ENCODE data around the gene NSL1.
"Not testable (repeated sequence)": the region's sequence is repeated elsewhere in the genome, so short reads cannot be mapped to it uniquely, and the experiment has no call there.

Gene NSL1

DNA sequence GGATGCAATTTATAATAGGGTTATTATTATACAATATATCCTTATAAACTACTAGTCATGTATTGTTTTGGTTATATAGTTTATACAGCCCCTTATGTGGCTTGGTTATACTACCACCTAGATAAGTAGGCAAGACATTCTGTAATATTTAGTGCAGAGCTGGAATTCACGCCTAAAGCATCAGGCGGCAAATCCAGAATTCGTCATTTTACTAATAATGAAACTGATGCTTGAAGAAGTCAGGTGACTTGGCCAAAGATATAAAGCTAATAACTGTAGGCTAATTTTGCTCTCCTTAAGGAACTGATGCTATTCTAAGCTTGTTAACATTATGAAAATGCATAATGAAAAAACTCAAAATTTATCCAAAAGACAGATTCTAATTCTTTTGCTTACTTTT lies 10.8 kb downstream of the NSL1 start:
- H3K36me3 ChIP-seq (ENCODE audit: control insufficient read depth, low read depth, low read length), result peaks cover 41% of the 10 kb centered on the region
- H3K4me3 ChIP-seq (ENCODE audit: low read length), result no peak overlapping the region
- no peak overlapping the region for H3K9ac ChIP-seq (ENCODE audit: low read length)
- H3K27me3 ChIP-seq (ENCODE audit: control insufficient read depth, insufficient read depth, low read length), result no peaks in the 10 kb centered on the region
- H3K27ac ChIP-seq (ENCODE audit: low read length), result no peak overlapping the region
- peaks cover 3% of the 10 kb centered on the region for H3K9me3 ChIP-seq (ENCODE audit: control insufficient read depth, low read depth, low read length)
- no peaks in the 10 kb centered on the region for H3K4me1 ChIP-seq (ENCODE audit: control insufficient read depth, low read depth, low read length)

DNA sequence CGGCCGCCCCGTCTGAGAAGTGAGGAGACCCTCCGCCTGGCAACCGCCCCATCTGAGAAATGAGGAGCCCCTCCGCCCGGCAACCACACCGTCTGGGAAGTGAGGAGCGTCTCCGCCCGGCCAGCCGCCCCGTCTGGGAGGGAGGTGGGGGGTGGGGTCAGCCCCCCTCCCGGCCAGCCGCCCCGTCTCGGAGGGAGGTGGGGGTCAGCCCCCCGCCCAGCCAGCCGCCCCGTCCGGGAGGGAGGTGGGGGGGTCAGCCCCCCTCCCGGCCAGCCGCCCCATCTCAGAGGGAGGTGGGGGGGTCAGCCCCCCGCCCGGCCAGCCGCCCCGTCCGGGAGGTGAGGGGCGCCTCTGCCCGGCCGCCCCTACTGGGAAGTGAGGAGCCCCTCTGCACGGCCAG lies 12.5 kb downstream of the NSL1 start:
- not testable (repeated sequence) for H3K4me3 ChIP-seq (ENCODE audit: low read length); H3K9me3 ChIP-seq (ENCODE audit: control insufficient read depth, low read depth, low read length); H3K27ac ChIP-seq (ENCODE audit: low read length); H3K27me3 ChIP-seq (ENCODE audit: control insufficient read depth, insufficient read depth, low read length); H3K4me1 ChIP-seq (ENCODE audit: control insufficient read depth, low read depth, low read length); H3K9ac ChIP-seq (ENCODE audit: low read length)
- H3K36me3 ChIP-seq (ENCODE audit: control insufficient read depth, low read depth, low read length), result peaks cover 35% of the 10 kb centered on the region

DNA sequence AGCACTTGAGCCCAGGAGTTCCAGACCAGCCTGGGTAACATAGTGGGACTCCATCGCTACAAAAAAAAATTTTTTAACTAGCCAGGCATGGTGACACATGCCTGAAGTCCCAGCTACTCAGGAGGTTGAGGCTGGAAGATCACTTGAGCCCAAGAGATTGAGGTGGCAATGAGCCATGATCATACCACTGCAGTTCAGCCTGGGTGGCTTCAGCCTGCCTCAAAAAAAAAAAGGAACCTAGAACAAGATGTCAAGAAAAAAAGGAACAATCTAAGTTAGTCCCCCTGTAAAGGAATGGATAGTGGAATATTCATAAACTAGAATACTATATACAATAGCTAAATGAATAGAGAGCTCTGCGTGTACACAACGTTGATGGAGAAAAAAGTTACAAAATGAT lies 14.4 kb downstream of the NSL1 start:
- Histone ChIP-seq H3K27ac (ENCODE audit: low read length) (no peak overlapping the region), H3K9me3 (ENCODE audit: control insufficient read depth, low read depth, low read length) (peaks cover 3% of the 10 kb centered on the region), H3K9ac (ENCODE audit: low read length) (no peak overlapping the region), H3K36me3 (ENCODE audit: control insufficient read depth, low read depth, low read length) (peaks cover 24% of the 10 kb centered on the region), H3K4me3 (ENCODE audit: low read length) (no peak overlapping the region), H3K4me1 (ENCODE audit: control insufficient read depth, low read depth, low read length) (no peaks in the 10 kb centered on the region), H3K27me3 (ENCODE audit: control insufficient read depth, insufficient read depth, low read length) (no peaks in the 10 kb centered on the region)

DNA sequence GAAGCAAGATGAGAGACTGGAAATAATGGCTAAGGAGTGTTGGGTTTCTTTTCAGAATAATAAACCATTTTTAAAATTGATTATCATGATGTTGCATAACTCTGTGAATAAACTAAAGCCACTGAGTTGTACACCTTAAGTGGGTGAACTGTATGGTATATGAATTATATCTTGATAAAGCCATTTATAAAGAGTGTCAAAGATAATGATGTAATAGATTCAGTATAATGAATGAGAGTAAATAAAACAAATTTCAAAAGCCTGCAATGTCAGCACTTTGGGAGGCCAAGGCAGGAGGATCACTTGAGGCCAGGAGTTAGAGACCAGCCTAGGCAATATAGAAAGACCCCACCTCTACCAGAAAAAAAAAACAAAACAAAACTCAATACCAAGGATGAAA lies 16.3 kb downstream of the NSL1 start:
- no peaks in the 10 kb centered on the region for H3K4me1 ChIP-seq (ENCODE audit: control insufficient read depth, low read depth, low read length)
- H3K4me3 ChIP-seq (ENCODE audit: low read length), result no peak overlapping the region
- H3K27ac ChIP-seq (ENCODE audit: low read length), result no peak overlapping the region
- no peak overlapping the region for H3K9ac ChIP-seq (ENCODE audit: low read length)
- H3K27me3 ChIP-seq (ENCODE audit: control insufficient read depth, insufficient read depth, low read length), result no peaks in the 10 kb centered on the region
- H3K36me3 ChIP-seq (ENCODE audit: control insufficient read depth, low read depth, low read length), result peaks cover 9% of the 10 kb centered on the region
- H3K9me3 ChIP-seq (ENCODE audit: control insufficient read depth, low read depth, low read length), result no peaks in the 10 kb centered on the region

DNA sequence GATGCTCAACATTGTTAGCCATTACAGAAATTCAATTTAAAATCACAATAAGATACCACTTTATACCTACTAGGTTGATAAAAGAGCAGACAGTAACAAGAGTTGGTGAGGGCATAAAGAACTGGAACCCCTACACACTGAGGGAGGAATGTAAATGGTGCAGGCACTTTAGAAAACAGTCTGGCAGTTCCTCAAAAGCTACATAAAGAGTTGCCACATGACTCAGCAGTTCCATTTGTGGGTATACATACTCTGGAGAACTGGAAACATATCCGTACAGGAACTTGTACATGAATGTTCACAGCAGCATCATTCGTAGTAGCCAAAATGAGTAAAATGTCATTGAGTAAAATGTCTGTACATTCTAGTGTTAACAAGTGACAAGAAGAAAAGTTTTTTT lies 17.0 kb downstream of the NSL1 start:
- no peak overlapping the region for H3K4me3 ChIP-seq (ENCODE audit: low read length)
- H3K9me3 ChIP-seq (ENCODE audit: control insufficient read depth, low read depth, low read length), result no peaks in the 10 kb centered on the region
- no peak overlapping the region for H3K9ac ChIP-seq (ENCODE audit: low read length)
- H3K27ac ChIP-seq (ENCODE audit: low read length), result no peak overlapping the region
- H3K27me3 ChIP-seq (ENCODE audit: control insufficient read depth, insufficient read depth, low read length), result no peaks in the 10 kb centered on the region
- H3K4me1 ChIP-seq (ENCODE audit: control insufficient read depth, low read depth, low read length), result no peaks in the 10 kb centered on the region
- peaks cover 9% of the 10 kb centered on the region for H3K36me3 ChIP-seq (ENCODE audit: control insufficient read depth, low read depth, low read length)

DNA sequence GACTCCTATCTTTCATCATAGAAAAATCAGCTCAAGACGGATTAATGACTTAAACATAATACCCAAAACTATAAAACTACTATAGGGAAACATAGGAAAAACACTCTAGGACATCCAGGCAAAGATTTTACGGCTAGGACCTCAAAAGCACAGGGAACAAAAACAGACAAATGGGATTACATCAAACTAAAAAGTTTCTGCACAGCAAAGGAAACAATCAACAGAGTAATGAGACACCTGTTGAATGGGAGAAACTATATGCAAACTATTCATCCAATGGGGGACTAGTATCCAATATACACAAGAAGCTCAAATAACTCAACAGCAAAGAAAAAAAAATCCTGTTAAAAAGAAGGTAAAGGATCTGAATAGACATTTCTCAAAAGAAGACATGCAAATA lies 18.6 kb downstream of the NSL1 start:
- no peak overlapping the region for H3K27ac ChIP-seq (ENCODE audit: low read length)
- H3K36me3 ChIP-seq (ENCODE audit: control insufficient read depth, low read depth, low read length), result peaks cover 9% of the 10 kb centered on the region
- H3K4me3 ChIP-seq (ENCODE audit: low read length), result no peak overlapping the region
- no peak overlapping the region for H3K9ac ChIP-seq (ENCODE audit: low read length)
- H3K27me3 ChIP-seq (ENCODE audit: control insufficient read depth, insufficient read depth, low read length), result no peaks in the 10 kb centered on the region
- no peaks in the 10 kb centered on the region for H3K9me3 ChIP-seq (ENCODE audit: control insufficient read depth, low read depth, low read length)
- H3K4me1 ChIP-seq (ENCODE audit: control insufficient read depth, low read depth, low read length), result no peaks in the 10 kb centered on the region

DNA sequence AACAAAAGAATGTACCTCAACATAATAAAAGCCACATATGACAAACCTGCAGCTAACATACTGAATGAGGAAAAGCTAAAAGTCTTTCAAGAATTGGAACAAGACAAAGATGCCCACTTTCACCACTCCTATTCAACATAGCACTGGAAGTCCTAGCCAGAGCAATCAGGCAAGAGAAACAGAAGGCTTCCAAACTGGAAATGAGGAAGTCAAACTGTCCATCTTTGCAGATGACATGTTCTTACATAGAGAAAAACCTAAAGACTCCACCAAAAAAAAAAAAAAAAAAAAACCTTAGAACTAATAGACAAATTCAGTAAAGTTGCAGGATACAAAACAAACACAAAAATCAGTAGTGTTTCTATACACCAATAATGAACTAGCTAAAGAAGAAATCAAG lies 20.2 kb downstream of the NSL1 start:
- Histone ChIP-seq H3K9me3 (ENCODE audit: control insufficient read depth, low read depth, low read length) (no peaks in the 10 kb centered on the region), H3K36me3 (ENCODE audit: control insufficient read depth, low read depth, low read length) (peaks cover 9% of the 10 kb centered on the region), H3K27ac (ENCODE audit: low read length) (no peak overlapping the region), H3K27me3 (ENCODE audit: control insufficient read depth, insufficient read depth, low read length) (no peaks in the 10 kb centered on the region), H3K9ac (ENCODE audit: low read length) (no peak overlapping the region), H3K4me3 (ENCODE audit: low read length) (no peak overlapping the region), H3K4me1 (ENCODE audit: control insufficient read depth, low read depth, low read length) (no peaks in the 10 kb centered on the region)

DNA sequence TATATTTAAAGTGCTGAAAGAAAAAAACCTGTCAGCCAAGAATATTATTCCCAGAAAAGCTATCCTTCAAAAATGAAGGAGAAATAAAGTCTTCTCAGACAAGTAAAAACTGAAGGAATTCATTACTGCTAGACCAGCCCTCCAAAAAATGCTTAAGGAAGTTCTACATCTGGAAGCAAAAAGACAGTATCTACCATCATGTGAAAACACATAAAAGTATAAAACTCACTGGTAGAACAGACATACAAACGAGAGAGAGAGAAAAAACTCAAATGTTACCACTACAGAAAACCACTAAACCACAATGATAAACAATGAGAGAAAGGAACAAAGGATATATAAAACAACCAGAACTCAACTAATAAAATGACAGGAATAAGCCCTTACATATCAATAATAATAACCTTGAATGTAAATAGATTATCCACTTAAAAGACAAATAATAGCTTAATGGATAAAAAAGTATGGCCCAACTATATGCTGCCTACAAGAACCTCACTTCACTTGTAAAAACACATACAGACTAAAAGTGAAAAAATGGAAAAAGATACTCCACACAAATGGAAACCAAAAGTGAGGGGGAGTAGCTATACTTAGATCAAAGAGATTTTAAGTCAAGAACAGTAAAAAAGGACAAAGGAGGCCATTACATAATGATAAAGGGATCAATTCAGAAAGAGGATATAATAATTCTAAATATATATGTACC lies 22.0 kb downstream of the NSL1 start:
- H3K9ac ChIP-seq (ENCODE audit: low read length), result no peak overlapping the region
- no peaks in the 10 kb centered on the region for H3K9me3 ChIP-seq (ENCODE audit: control insufficient read depth, low read depth, low read length)
- no peaks in the 10 kb centered on the region for H3K4me1 ChIP-seq (ENCODE audit: control insufficient read depth, low read depth, low read length)
- H3K36me3 ChIP-seq (ENCODE audit: control insufficient read depth, low read depth, low read length), result peaks cover 3% of the 10 kb centered on the region
- H3K27me3 ChIP-seq (ENCODE audit: control insufficient read depth, insufficient read depth, low read length), result no peaks in the 10 kb centered on the region
- no peak overlapping the region for H3K4me3 ChIP-seq (ENCODE audit: low read length)
- no peak overlapping the region for H3K27ac ChIP-seq (ENCODE audit: low read length)

DNA sequence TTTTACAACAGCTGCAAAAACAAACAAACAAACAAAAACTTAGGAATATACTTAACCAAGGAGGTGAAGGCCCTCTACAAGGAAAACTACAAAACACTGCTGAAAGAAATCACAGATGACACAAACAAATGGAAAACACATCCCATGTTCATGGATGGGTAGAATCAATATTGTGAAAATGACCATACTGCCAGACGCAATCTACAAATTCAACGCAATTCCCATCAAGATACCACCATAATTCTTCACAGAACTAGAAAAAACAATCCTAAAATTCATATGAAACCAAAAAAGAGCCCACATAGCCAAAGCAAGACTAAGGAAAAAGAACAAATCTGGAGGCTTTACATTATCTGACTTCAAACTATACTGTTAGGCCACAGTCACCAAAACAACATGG lies 24.8 kb downstream of the NSL1 start:
- H3K4me3 ChIP-seq (ENCODE audit: low read length); H3K36me3 ChIP-seq (ENCODE audit: control insufficient read depth, low read depth, low read length); H3K9ac ChIP-seq (ENCODE audit: low read length); H3K4me1 ChIP-seq (ENCODE audit: control insufficient read depth, low read depth, low read length); H3K27me3 ChIP-seq (ENCODE audit: control insufficient read depth, insufficient read depth, low read length); H3K27ac ChIP-seq (ENCODE audit: low read length); H3K9me3 ChIP-seq (ENCODE audit: control insufficient read depth, low read depth, low read length): not testable (repeated sequence)

DNA sequence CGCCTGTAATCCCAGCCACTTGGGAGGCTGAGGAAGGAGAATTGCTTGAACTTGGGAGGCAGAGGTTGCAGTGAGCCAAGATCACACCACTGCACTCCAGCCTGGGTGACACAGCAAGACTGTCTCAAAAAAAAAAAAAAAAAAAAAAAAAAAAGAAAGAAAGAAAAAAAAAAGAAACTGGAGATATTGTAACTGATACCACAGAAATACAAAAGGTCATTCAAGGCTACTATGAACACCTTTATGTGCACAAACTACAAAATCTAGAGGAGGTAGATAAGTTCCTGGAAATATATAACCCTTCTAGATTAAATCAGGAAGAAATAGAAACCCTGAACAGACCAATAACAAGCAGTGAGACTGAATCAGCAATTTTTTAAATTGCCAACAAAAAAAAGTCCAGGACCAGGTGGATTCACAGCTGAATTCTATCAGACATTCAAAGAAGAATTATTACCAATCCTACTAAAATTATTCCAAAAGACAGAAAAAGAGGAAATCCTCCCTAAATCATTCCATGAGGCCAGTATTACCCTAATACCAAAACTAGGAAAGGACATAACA lies 26.8 kb downstream of the NSL1 start:
- H3K27me3 ChIP-seq (ENCODE audit: control insufficient read depth, insufficient read depth, low read length); H3K36me3 ChIP-seq (ENCODE audit: control insufficient read depth, low read depth, low read length); H3K4me1 ChIP-seq (ENCODE audit: control insufficient read depth, low read depth, low read length); H3K27ac ChIP-seq (ENCODE audit: low read length); H3K4me3 ChIP-seq (ENCODE audit: low read length); H3K9ac ChIP-seq (ENCODE audit: low read length); H3K9me3 ChIP-seq (ENCODE audit: control insufficient read depth, low read depth, low read length): not testable (repeated sequence)

DNA sequence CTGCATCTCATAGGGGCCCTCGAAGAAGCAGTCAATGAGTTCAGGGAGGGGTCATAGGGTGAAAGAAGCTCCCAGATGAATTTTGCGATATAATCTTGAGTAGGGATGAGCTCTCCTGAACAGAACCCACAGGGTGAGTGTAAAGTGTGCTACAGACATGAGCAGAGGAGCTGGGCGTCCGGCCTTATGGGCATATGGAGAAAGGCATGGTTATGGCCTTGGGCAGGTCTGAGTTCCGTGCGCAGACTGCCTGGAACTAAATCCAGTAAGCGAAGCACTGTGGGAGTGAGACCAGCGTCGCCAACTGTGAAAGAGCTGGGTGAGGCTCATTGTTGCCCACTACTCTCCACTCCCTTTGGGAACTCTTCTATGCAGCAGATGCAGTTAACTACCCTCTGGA lies 28.7 kb downstream of the NSL1 start:
- Histone ChIP-seq H3K36me3 (ENCODE audit: control insufficient read depth, low read depth, low read length) (no peaks in the 10 kb centered on the region), H3K4me3 (ENCODE audit: low read length) (no peak overlapping the region), H3K4me1 (ENCODE audit: control insufficient read depth, low read depth, low read length) (no peaks in the 10 kb centered on the region), H3K27ac (ENCODE audit: low read length) (no peak overlapping the region), H3K9ac (ENCODE audit: low read length) (no peak overlapping the region), H3K9me3 (ENCODE audit: control insufficient read depth, low read depth, low read length) (no peaks in the 10 kb centered on the region), H3K27me3 (ENCODE audit: control insufficient read depth, insufficient read depth, low read length) (no peaks in the 10 kb centered on the region)

DNA sequence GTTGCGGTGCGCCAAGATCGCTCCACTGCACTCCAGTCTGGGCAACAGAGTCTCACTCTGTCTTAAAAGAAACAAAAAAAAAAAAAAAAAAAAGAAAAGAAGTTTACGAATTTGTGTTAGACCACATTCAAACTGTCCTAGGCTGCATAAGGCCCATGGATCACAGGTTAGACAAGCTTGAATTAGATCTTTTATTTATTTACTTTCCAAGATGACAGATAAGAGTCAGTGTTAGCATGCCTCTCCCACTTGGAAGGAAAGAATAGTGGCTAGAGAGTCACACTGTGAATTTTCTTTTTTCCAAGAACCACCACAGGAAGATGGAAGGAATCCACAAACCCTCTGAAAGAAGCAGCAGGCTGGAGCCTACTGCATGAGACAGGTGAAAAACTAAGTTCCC lies 29.3 kb downstream of the NSL1 start:
- Histone ChIP-seq H3K9me3 (ENCODE audit: control insufficient read depth, low read depth, low read length) (no peaks in the 10 kb centered on the region), H3K9ac (ENCODE audit: low read length) (no peak overlapping the region), H3K36me3 (ENCODE audit: control insufficient read depth, low read depth, low read length) (no peaks in the 10 kb centered on the region), H3K4me3 (ENCODE audit: low read length) (no peak overlapping the region), H3K4me1 (ENCODE audit: control insufficient read depth, low read depth, low read length) (no peaks in the 10 kb centered on the region), H3K27ac (ENCODE audit: low read length) (no peak overlapping the region), H3K27me3 (ENCODE audit: control insufficient read depth, insufficient read depth, low read length) (no peaks in the 10 kb centered on the region)
